MM.1S (cell line): ENCODE measurements around the gene OPRM1.

Experiments used
- DNase-seq: peaks from one replicate; pipeline ENCODE4 v3.0.0-alpha.2; 2015
- H2AFZ ChIP-seq: fragments of 300-600 bp; sonication (generic); 2 replicates; pipeline ENCODE4 v1.6.0; 2016; ENCODE audit warnings: antibody characterized with exemption, low read length
- H3F3A ChIP-seq: fragments of 300-600 bp; sonication (generic); 2 replicates; pipeline ENCODE4 v1.6.1; 2016; ENCODE audit warnings: mild to moderate bottlenecking, antibody characterized with exemption, low read length, moderate library complexity, mixed read lengths; ENCODE audit not compliant: insufficient read depth
- H3K27ac ChIP-seq: fragments of 300-600 bp; sonication (generic); 2 replicates; pipeline ENCODE4 v1.5.1; 2016; ENCODE audit warnings: mild to moderate bottlenecking, low read length
- H3K27me3 ChIP-seq: fragments of 300-600 bp; sonication (generic); replicated peaks from 2 replicates; pipeline ENCODE4 v1.6.0; 2016; ENCODE audit warnings: low read length; ENCODE audit not compliant: insufficient read depth
- H3K36me3 ChIP-seq: fragments of 300-600 bp; sonication (generic); replicated peaks from 2 replicates; pipeline ENCODE4 v1.6.1; 2016; ENCODE audit warnings: mild to moderate bottlenecking, low read length, mixed read lengths; ENCODE audit not compliant: insufficient read depth
- H3K4me1 ChIP-seq: fragments of 300-600 bp; sonication (generic); 2 replicates; pipeline ENCODE4 v1.6.1; 2016; ENCODE audit warnings: low read length, mixed read lengths
- H3K4me2 ChIP-seq: fragments of 300-600 bp; sonication (generic); 2 replicates; pipeline ENCODE4 v1.6.0; 2016; ENCODE audit warnings: low read depth, low read length
- H3K4me3 ChIP-seq: fragments of 300-600 bp; sonication (generic); 2 replicates; pipeline ENCODE4 v1.5.1; 2016; ENCODE audit warnings: low read length, mixed read lengths
- H3K79me2 ChIP-seq: fragments of 300-600 bp; sonication (generic); 2 replicates; pipeline ENCODE4 v1.6.1; 2016; ENCODE audit warnings: mixed run types, low read length, mixed read lengths
- H3K9ac ChIP-seq: fragments of 300-600 bp; sonication (generic); 2 replicates; pipeline ENCODE4 v1.6.1; 2016; ENCODE audit warnings: low read length, mixed read lengths
- H3K9me2 ChIP-seq: fragments of 300-600 bp; sonication (generic); replicated peaks from 2 replicates; pipeline ENCODE4 v1.6.1; 2016; ENCODE audit warnings: mild to moderate bottlenecking, low read length, mixed read lengths; ENCODE audit not compliant: insufficient read depth
- H3K9me3 ChIP-seq: fragments of 300-600 bp; sonication (generic); replicated peaks from 2 replicates; pipeline ENCODE4 v1.6.1; 2016; ENCODE audit warnings: mild to moderate bottlenecking, low read length, mixed read lengths; ENCODE audit not compliant: insufficient read depth
- H4K20me1 ChIP-seq: fragments of 300-600 bp; sonication (generic); 2 replicates; pipeline ENCODE4 v1.6.1; 2016; ENCODE audit warnings: mild to moderate bottlenecking, low read length, moderate library complexity, mixed read lengths; ENCODE audit not compliant: insufficient read depth
- EZH2 ChIP-seq: fragments of 300-600 bp; sonication (generic); optimal IDR thresholded peaks from 2 replicates; pipeline ENCODE3; 2017; ENCODE audit warnings: low read depth, mild to moderate bottlenecking, antibody characterized with exemption, low read length, mixed read lengths
- EZH2phosphoT487 ChIP-seq: fragments of 300-600 bp; sonication (generic); IDR thresholded peaks from 2 replicates; pipeline ENCODE4 v1.6.1; 2018; ENCODE audit warnings: antibody characterized with exemption, low read length
- TF ChIP-seq, protein P1 (sequence below): fragments of 300-600 bp; sonication (generic); IDR thresholded peaks from 2 replicates; pipeline ENCODE4 v1.5.1; 2016; ENCODE audit warnings: antibody characterized with exemption, low read length, mixed read lengths

Gene OPRM1

DNA sequence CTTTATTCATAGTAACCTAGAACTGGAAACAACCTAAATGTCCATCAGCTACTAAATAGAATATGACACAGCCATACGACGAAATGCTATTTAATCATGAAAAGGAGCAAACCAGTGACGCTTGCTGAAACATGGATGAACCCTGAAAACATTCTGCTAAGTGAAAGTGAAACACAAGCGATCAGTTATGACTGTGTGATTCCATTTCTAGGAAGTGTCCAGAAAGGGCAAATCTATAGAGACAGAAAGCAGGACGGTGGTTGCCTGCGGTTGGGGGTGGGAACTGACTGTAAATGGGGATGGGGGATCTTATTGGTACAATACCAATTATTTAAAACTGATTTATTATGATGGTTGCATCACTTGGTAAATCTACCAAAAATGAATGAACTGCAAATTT is 190.7 kb downstream of the OPRM1 start:
- DNase-seq = no peak
- no peaks in the 10 kb centered on the region for H3K9me2 ChIP-seq
- H3K4me1 ChIP-seq = no peaks in the 10 kb centered on the region
- no peaks in the 10 kb centered on the region for H3K9me3 ChIP-seq
- no peak overlapping the region for H3K27ac ChIP-seq
- H3K36me3 ChIP-seq = no peaks in the 10 kb centered on the region
- H3F3A ChIP-seq = no peaks in the 10 kb centered on the region
- no peak for TF ChIP-seq EZH2
- TF ChIP-seq, protein P1, sequence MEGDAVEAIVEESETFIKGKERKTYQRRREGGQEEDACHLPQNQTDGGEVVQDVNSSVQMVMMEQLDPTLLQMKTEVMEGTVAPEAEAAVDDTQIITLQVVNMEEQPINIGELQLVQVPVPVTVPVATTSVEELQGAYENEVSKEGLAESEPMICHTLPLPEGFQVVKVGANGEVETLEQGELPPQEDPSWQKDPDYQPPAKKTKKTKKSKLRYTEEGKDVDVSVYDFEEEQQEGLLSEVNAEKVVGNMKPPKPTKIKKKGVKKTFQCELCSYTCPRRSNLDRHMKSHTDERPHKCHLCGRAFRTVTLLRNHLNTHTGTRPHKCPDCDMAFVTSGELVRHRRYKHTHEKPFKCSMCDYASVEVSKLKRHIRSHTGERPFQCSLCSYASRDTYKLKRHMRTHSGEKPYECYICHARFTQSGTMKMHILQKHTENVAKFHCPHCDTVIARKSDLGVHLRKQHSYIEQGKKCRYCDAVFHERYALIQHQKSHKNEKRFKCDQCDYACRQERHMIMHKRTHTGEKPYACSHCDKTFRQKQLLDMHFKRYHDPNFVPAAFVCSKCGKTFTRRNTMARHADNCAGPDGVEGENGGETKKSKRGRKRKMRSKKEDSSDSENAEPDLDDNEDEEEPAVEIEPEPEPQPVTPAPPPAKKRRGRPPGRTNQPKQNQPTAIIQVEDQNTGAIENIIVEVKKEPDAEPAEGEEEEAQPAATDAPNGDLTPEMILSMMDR = no peak
- TF ChIP-seq EZH2phosphoT487 = no peak
- no peaks in the 10 kb centered on the region for H4K20me1 ChIP-seq
- no peaks in the 10 kb centered on the region for H3K27me3 ChIP-seq
- no peak overlapping the region for H2AFZ ChIP-seq
- H3K79me2 ChIP-seq = no peaks in the 10 kb centered on the region
- H3K4me2 ChIP-seq = peak overlapping the region; percentile 29; the same call in 1 of the 2 replicates
- H3K4me3 ChIP-seq = no peak overlapping the region
- no peak overlapping the region for H3K9ac ChIP-seq

- no peaks in the 10 kb centered on the region for H3K27me3 ChIP-seq
- TF ChIP-seq, protein P1 = no peak
- no peak for TF ChIP-seq EZH2
- no peak for TF ChIP-seq EZH2phosphoT487
These were observed 191.4 kb downstream of the OPRM1 start for GRCh38 chr6:154230393-154230792.

GRCh38 chr6:154230910-154231595 is 192.0 kb downstream of the OPRM1 start:
- H3K79me2 ChIP-seq = no peaks in the 10 kb centered on the region
- no peak overlapping the region for H2AFZ ChIP-seq
- no peaks in the 10 kb centered on the region for H3K9me2 ChIP-seq
- no peak overlapping the region for H3K27ac ChIP-seq
- H3K9ac ChIP-seq = no peak overlapping the region
- H3K4me3 ChIP-seq = no peak overlapping the region
- no peaks in the 10 kb centered on the region for H3K9me3 ChIP-seq
- no peaks in the 10 kb centered on the region for H3K27me3 ChIP-seq
- DNase-seq = no peak
- H3K36me3 ChIP-seq = no peaks in the 10 kb centered on the region
- H3K4me1 ChIP-seq = no peaks in the 10 kb centered on the region
- H3K4me2 ChIP-seq = no peak overlapping the region
- H4K20me1 ChIP-seq = no peaks in the 10 kb centered on the region
- H3F3A ChIP-seq = no peaks in the 10 kb centered on the region
- no peak for TF ChIP-seq EZH2phosphoT487
- TF ChIP-seq, protein P1 = no peak
- no peak for TF ChIP-seq EZH2

More at GRCh38 chr6:154230393-154230792, 191.4 kb downstream of the OPRM1 start:
- no peaks in the 10 kb centered on the region for H3K9me3 ChIP-seq
- no peak overlapping the region for H3K4me3 ChIP-seq
- no peak overlapping the region for H3K27ac ChIP-seq
- no peaks in the 10 kb centered on the region for H3K9me2 ChIP-seq
- H2AFZ ChIP-seq = no peak overlapping the region
- no peak for DNase-seq
- no peaks in the 10 kb centered on the region for H3K79me2 ChIP-seq
- H3F3A ChIP-seq = no peaks in the 10 kb centered on the region
- H4K20me1 ChIP-seq = no peaks in the 10 kb centered on the region
- no peak overlapping the region for H3K4me2 ChIP-seq
- H3K9ac ChIP-seq = no peak overlapping the region
- H3K4me1 ChIP-seq = no peaks in the 10 kb centered on the region
- H3K36me3 ChIP-seq = no peaks in the 10 kb centered on the region
